Measurements from ENCODE around the gene SDK1.

The SDK1 gene

DNA sequence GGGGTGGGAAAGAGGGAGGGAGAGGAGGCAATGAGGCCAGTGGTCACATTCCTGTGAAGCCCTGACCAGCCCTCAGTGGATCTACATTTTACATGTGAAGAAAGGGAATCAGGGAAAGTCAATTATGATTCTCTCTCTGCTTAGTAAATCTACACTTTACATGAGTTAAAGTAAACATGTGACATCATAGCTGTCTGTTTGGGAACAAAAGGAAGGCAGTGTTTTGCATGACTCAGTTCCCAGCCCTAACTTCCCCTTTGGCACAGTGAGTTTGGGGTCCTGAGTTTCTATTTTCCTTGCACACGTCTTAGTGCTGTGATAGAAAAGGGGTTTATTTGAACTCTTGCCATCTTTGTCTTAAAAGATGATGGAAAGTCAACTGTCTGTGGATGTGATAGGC lies 615.1 kb downstream of the SDK1 start (continued):
- TF ChIP-seq, protein P1, sequence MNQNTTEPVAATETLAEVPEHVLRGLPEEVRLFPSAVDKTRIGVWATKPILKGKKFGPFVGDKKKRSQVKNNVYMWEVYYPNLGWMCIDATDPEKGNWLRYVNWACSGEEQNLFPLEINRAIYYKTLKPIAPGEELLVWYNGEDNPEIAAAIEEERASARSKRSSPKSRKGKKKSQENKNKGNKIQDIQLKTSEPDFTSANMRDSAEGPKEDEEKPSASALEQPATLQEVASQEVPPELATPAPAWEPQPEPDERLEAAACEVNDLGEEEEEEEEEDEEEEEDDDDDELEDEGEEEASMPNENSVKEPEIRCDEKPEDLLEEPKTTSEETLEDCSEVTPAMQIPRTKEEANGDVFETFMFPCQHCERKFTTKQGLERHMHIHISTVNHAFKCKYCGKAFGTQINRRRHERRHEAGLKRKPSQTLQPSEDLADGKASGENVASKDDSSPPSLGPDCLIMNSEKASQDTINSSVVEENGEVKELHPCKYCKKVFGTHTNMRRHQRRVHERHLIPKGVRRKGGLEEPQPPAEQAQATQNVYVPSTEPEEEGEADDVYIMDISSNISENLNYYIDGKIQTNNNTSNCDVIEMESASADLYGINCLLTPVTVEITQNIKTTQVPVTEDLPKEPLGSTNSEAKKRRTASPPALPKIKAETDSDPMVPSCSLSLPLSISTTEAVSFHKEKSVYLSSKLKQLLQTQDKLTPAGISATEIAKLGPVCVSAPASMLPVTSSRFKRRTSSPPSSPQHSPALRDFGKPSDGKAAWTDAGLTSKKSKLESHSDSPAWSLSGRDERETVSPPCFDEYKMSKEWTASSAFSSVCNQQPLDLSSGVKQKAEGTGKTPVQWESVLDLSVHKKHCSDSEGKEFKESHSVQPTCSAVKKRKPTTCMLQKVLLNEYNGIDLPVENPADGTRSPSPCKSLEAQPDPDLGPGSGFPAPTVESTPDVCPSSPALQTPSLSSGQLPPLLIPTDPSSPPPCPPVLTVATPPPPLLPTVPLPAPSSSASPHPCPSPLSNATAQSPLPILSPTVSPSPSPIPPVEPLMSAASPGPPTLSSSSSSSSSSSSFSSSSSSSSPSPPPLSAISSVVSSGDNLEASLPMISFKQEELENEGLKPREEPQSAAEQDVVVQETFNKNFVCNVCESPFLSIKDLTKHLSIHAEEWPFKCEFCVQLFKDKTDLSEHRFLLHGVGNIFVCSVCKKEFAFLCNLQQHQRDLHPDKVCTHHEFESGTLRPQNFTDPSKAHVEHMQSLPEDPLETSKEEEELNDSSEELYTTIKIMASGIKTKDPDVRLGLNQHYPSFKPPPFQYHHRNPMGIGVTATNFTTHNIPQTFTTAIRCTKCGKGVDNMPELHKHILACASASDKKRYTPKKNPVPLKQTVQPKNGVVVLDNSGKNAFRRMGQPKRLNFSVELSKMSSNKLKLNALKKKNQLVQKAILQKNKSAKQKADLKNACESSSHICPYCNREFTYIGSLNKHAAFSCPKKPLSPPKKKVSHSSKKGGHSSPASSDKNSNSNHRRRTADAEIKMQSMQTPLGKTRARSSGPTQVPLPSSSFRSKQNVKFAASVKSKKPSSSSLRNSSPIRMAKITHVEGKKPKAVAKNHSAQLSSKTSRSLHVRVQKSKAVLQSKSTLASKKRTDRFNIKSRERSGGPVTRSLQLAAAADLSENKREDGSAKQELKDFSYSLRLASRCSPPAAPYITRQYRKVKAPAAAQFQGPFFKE (tag by site-specific recombination; IDR thresholded peaks at IDR 0.05; ENCODE audit: borderline replicate concordance): no peak
- peak; percentile 66 for TF ChIP-seq PRDM1 (tag by site-specific recombination; IDR thresholded peaks at IDR 0.05)
- peak; percentile 27; the same call in 1 of the 2 replicates for TF ChIP-seq ZBTB21 (tag by site-specific recombination; IDR thresholded peaks at IDR 0.05)
- no peak for TF ChIP-seq ZNF677 (tag by site-specific recombination; IDR thresholded peaks at IDR 0.05)

DNA sequence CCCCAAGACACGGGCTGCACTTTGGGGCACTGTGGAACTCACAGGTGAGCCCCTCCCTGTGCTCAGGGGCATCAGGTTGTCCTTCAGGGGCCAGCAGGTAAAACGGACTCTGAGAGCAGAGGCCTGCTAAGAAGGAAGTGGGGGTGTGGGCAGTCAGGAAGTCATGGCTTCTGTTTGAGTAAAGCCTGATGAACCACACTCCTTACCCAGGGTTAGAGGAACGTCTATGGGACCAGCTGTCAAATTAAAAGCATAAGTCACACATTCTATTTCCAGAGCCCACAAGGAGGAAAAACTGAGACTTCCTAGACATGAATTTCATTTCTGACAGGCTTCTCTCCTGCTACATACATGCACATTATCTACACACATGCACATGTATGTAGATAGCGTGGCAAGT lies 616.4 kb downstream of the SDK1 start:
- Histone ChIP-seq H3K4me1 (ENCODE audit: control insufficient read depth, insufficient read depth, low read length) (no peaks in the 10 kb centered on the region; the same call in 1 of the 2 replicates), H3K4me3 (ENCODE audit: low read depth, low read length) (no peak overlapping the region), H3K27ac (ENCODE audit: extremely low read depth, low read depth, low read length) (no peak overlapping the region), H3K36me3 (ENCODE audit: control insufficient read depth in 2 of 2, insufficient read depth in 1 of 2, low read length in 2 of 2) (no peaks in the 10 kb centered on the region), H3K9me3 (ENCODE audit: control insufficient read depth, insufficient read depth, low read depth, low read length) (no peaks in the 10 kb centered on the region)
- TF ChIP-seq ZNF670 (tag by site-specific recombination; IDR thresholded peaks at IDR 0.05; ENCODE audit: low read depth) (no peak), ZNF510 (tag by site-specific recombination; IDR thresholded peaks at IDR 0.05; ENCODE audit: insufficient replicate concordance) (no peak), IKZF3 (tag by site-specific recombination; IDR thresholded peaks at IDR 0.05) (no peak), ZNF664 (tag by site-specific recombination; IDR thresholded peaks at IDR 0.05) (no peak)
- ChIA-PET POLR2A (no interaction called here), CTCF (interaction anchor here (1.0 to 1.3 kb wide), 4 partner anchors 20 to 202 kb away, joined by 3 read pairs; no protein-coding TSS in a partner anchor)

DNA sequence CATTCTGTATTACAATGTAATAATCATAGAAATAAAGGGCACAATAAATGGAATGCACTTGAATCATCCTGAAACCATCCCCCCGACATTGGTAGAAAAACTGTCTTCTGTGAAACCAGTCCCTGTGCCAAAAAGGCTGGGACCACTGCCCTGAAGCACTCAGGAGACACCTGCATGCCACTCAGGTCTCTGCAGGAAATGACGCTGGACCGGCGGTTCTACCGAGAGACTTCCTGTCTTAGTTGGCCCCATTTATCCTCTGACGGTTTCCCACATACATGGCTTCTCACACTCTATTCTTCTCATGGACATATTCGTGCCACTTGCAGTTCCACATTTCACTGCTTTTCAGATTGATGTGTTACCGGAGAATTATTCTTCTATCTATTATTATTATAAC lies 617.5 kb downstream of the SDK1 start:
- ChIA-PET CTCF (interaction anchor here (1.2 kb wide), 1 partner anchor 21 kb away, joined by 3 read pairs; no protein-coding TSS in a partner anchor), POLR2A (no interaction called here)
- H3K9me3 ChIP-seq (ENCODE audit: control insufficient read depth, insufficient read depth, low read depth, low read length): no peaks in the 10 kb centered on the region

DNA sequence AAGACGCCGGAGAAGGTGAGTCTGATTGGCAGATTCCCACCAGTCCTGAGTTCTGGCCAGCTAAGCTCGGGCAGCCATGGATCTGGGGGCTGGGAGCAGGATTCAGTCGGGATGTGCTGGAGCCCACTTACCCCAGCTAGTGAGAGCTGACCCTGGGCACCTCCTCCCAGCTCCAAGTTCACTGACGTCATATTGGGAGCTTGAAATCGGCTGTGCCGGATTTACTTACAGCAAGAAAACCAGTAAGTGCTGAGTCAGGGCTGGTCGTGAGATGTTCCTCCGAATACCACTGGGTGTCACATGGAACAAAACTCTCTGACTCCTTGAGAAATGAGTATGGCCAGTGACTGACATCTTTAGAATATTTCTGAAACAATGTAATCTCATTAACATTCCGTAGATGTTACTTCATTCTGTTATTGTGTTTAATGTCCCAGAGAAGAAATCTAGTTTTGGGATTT lies 621.2 kb downstream of the SDK1 start:
- Histone ChIP-seq H3K4me1 (ENCODE audit: control insufficient read depth, insufficient read depth, low read length) (no peaks in the 10 kb centered on the region; the same call in 1 of the 2 replicates), H3K9me3 (ENCODE audit: control insufficient read depth, insufficient read depth, low read depth, low read length) (no peaks in the 10 kb centered on the region), H3K27ac (ENCODE audit: extremely low read depth, low read depth, low read length) (no peak overlapping the region), H3K4me3 (ENCODE audit: low read depth, low read length) (no peak overlapping the region), H3K36me3 (ENCODE audit: control insufficient read depth in 2 of 2, insufficient read depth in 1 of 2, low read length in 2 of 2) (no peaks in the 10 kb centered on the region)
- ChIA-PET CTCF (interaction anchor here (0.7 kb wide), 1 partner anchor 10 kb away, joined by 4 read pairs; no protein-coding TSS in a partner anchor), POLR2A (no interaction called here)
- TF ChIP-seq ZNF302 (tag by site-specific recombination; IDR thresholded peaks at IDR 0.05; ENCODE audit: low read depth): no peak
- no peak for TF ChIP-seq ZNF350 (tag by site-specific recombination; IDR thresholded peaks at IDR 0.05)
- TF ChIP-seq, protein P2, sequence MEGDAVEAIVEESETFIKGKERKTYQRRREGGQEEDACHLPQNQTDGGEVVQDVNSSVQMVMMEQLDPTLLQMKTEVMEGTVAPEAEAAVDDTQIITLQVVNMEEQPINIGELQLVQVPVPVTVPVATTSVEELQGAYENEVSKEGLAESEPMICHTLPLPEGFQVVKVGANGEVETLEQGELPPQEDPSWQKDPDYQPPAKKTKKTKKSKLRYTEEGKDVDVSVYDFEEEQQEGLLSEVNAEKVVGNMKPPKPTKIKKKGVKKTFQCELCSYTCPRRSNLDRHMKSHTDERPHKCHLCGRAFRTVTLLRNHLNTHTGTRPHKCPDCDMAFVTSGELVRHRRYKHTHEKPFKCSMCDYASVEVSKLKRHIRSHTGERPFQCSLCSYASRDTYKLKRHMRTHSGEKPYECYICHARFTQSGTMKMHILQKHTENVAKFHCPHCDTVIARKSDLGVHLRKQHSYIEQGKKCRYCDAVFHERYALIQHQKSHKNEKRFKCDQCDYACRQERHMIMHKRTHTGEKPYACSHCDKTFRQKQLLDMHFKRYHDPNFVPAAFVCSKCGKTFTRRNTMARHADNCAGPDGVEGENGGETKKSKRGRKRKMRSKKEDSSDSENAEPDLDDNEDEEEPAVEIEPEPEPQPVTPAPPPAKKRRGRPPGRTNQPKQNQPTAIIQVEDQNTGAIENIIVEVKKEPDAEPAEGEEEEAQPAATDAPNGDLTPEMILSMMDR (tag by site-specific recombination; IDR thresholded peaks at IDR 0.05): peak; percentile 9; the same call in 1 of the 2 replicates
- no peak for TF ChIP-seq ZNF548 (tag by site-specific recombination; IDR thresholded peaks at IDR 0.05)
- TF ChIP-seq ZNF521 (tag by site-specific recombination; IDR thresholded peaks at IDR 0.05): no peak
- TF ChIP-seq ZNF768 (tag by site-specific recombination; IDR thresholded peaks at IDR 0.05): no peak
- no peak for TF ChIP-seq ZNF335 (tag by site-specific recombination; conservative IDR thresholded peaks at IDR 0.05)
- TF ChIP-seq, protein P3, sequence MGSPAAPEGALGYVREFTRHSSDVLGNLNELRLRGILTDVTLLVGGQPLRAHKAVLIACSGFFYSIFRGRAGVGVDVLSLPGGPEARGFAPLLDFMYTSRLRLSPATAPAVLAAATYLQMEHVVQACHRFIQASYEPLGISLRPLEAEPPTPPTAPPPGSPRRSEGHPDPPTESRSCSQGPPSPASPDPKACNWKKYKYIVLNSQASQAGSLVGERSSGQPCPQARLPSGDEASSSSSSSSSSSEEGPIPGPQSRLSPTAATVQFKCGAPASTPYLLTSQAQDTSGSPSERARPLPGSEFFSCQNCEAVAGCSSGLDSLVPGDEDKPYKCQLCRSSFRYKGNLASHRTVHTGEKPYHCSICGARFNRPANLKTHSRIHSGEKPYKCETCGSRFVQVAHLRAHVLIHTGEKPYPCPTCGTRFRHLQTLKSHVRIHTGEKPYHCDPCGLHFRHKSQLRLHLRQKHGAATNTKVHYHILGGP (tag by site-specific recombination; IDR thresholded peaks at IDR 0.05): no peak
- TF ChIP-seq GFI1B (tag by site-specific recombination; IDR thresholded peaks at IDR 0.05): no peak
- TF ChIP-seq ZNF629 (tag by site-specific recombination; IDR thresholded peaks at IDR 0.05): peak; percentile 78
- TF ChIP-seq ZNF549 (tag by site-specific recombination; IDR thresholded peaks at IDR 0.05): no peak
- 0 out of 2 replicates have a peak, but pooled peaks have one; percentile 30 for TF ChIP-seq ZEB2 (tag by site-specific recombination; IDR thresholded peaks at IDR 0.05)
- peak; percentile 27; the same call in 1 of the 2 replicates for TF ChIP-seq TRIM28 (IDR thresholded peaks at IDR 0.05; ENCODE audit: borderline replicate concordance, low read length)

More for the DNA sequence above, 617.5 kb downstream of the SDK1 start:
- H3K4me1 ChIP-seq (ENCODE audit: control insufficient read depth, insufficient read depth, low read length): no peaks in the 10 kb centered on the region; the same call in 1 of the 2 replicates
- no peaks in the 10 kb centered on the region for H3K36me3 ChIP-seq (ENCODE audit: control insufficient read depth in 2 of 2, insufficient read depth in 1 of 2, low read length in 2 of 2)
- no peak for TF ChIP-seq ZNF664 (tag by site-specific recombination; IDR thresholded peaks at IDR 0.05)
- no peak for TF ChIP-seq ZNF416 (tag by site-specific recombination; IDR thresholded peaks at IDR 0.05)
- TF ChIP-seq GLI4 (tag by site-specific recombination; IDR thresholded peaks at IDR 0.05): no peak
- no peak for TF ChIP-seq SALL2 (tag by site-specific recombination; IDR thresholded peaks at IDR 0.05; ENCODE audit: borderline replicate concordance)
- no peak overlapping the region for H3K4me3 ChIP-seq (ENCODE audit: low read depth, low read length)
- H3K27ac ChIP-seq (ENCODE audit: extremely low read depth, low read depth, low read length): no peak overlapping the region

Data from HEK293 (cell line).